Astrocyte (in vitro differentiated cells and primary cell): ENCODE data around the gene CACNA1C.

Experiments used
- CTCF ChIP-seq: IDR thresholded peaks from 2 replicates; pipeline ENCODE4 v1.5.1; 2011; ENCODE audit warnings: low read depth, mild to moderate bottlenecking, inconsistent platforms, low read length, moderate library complexity; ENCODE audit not compliant: insufficient read depth
- EZH2 ChIP-seq: IDR thresholded peaks from 2 replicates; pipeline ENCODE4 v1.6.1; 2012; ENCODE audit warnings: mild to moderate bottlenecking, low read length, inconsistent platforms; ENCODE audit not compliant: insufficient read depth

- TF ChIP-seq CTCF (no peak), EZH2 (no peak)
Measured at GRCh38 chr12:2149091-2149490, 96.3 kb downstream of the CACNA1C start.
